GM12873 (cell line): ENCODE results near the gene NT5C.

Experiments used
- CTCF ChIP-seq: IDR thresholded peaks from 2 replicates; pipeline ENCODE4 v1.5.1; 2012; ENCODE audit warnings: low read depth, mild to moderate bottlenecking, moderate library complexity, low read length, control low read depth; ENCODE audit not compliant: insufficient read depth; ENCODE audit errors: missing control alignments

NT5C gene

GRCh38 chr17:75097865-75098264 is 33.7 kb downstream of the NT5C start:
- TF ChIP-seq CTCF: no peak

- no peak for TF ChIP-seq CTCF
Measured at GRCh38 chr17:75096082-75096625, 35.4 kb downstream of the NT5C start.

GRCh38 chr17:75094871-75095399 is 36.6 kb downstream of the NT5C start:
- TF ChIP-seq CTCF: no peak

GRCh38 chr17:75093548-75094158 is 37.9 kb downstream of the NT5C start:
- no peak for TF ChIP-seq CTCF

GRCh38 chr17:75091855-75092327 is 39.7 kb downstream of the NT5C start:
- no peak for TF ChIP-seq CTCF

GRCh38 chr17:75090871-75091854 is 40.4 kb downstream of the NT5C start:
- no peak for TF ChIP-seq CTCF
